Effector memory CD8-positive, alpha-beta T cell (primary cell): ENCODE results near the gene NACC2.

Experiments
- ATAC-seq: fragments of 150-1000 bp; cut with Tn5 transposase; replicated peaks from 2 replicates; pipeline ENCODE4 v1.10.0; 2021; ENCODE audit warnings: mild to moderate bottlenecking, moderate library complexity
- DNase-seq, 3 experiments: peaks; one replicate each; pipeline ENCODE4 v3.0.0; 2021
- H3K27ac Mint-ChIP-seq, 2 donors: one replicate each; pipeline ENCODE4 v1.8.0; 2022; ENCODE audit warnings: mild to moderate bottlenecking in 2 of 2, mixed read lengths in 2 of 2, moderate library complexity in 2 of 2
- H3K27me3 Mint-ChIP-seq, 2 donors: one replicate each; pipeline ENCODE4 v1.8.0; 2022; ENCODE audit warnings: mixed read lengths in 2 of 2
- H3K36me3 Mint-ChIP-seq: one replicate; pipeline ENCODE4 v1.8.0; 2022; ENCODE audit warnings: mild to moderate bottlenecking, moderate library complexity, mixed read lengths; ENCODE audit not compliant: insufficient read depth
- H3K4me1 Mint-ChIP-seq, 2 donors: one replicate each; pipeline ENCODE4 v1.8.0; 2022; ENCODE audit warnings: low read depth in 2 of 2, mixed read lengths in 2 of 2
- H3K4me3 Mint-ChIP-seq, 2 donors: one replicate each; pipeline ENCODE4 v1.8.0; 2022; ENCODE audit warnings: mild to moderate bottlenecking in 2 of 2, mixed read lengths in 2 of 2, moderate library complexity in 2 of 2
- H3K9me3 Mint-ChIP-seq, 2 donors: one replicate each; pipeline ENCODE4 v1.8.0; 2022; ENCODE audit warnings: mixed read lengths in 2 of 2

The NACC2 gene

GRCh38 chr9:136081826-136082495 is 13.1 kb downstream of the NACC2 start:
- peaks cover 30 to 32% of the 10 kb centered on the region in 2 donors for H3K4me1 Mint-ChIP-seq
- peak overlapping the region in 1 of 2 donors; percentile 56 for H3K27ac Mint-ChIP-seq

GRCh38 chr9:136081113-136081825 is 13.8 kb downstream of the NACC2 start:
- Mint-ChIP-seq H3K4me1 (peaks cover 29 to 34% of the 10 kb centered on the region in 2 donors), H3K36me3 (peaks cover 10% of the 10 kb centered on the region), H3K4me3 (no peak overlapping the region), H3K27ac (no peak overlapping the region), H3K9me3 (no peaks in the 10 kb centered on the region), H3K27me3 (no peaks in the 10 kb centered on the region)
- no peak for DNase-seq
- ATAC-seq = no peak

More at GRCh38 chr9:136081826-136082495, 13.1 kb downstream of the NACC2 start:
- DNase-seq (no peak), ATAC-seq (no peak)
- H3K36me3 Mint-ChIP-seq = peaks cover 14% of the 10 kb centered on the region
- H3K27me3 Mint-ChIP-seq = no peaks in the 10 kb centered on the region
- no peak overlapping the region for H3K4me3 Mint-ChIP-seq
- H3K9me3 Mint-ChIP-seq = no peaks in the 10 kb centered on the region

- Mint-ChIP-seq H3K4me1 (peaks cover 35 to 39% of the 10 kb centered on the region in 2 donors), H3K27me3 (no peaks in the 10 kb centered on the region), H3K27ac (peak overlapping the region in 1 of 2 donors; percentile 81), H3K36me3 (peaks cover 10% of the 10 kb centered on the region), H3K9me3 (no peaks in the 10 kb centered on the region), H3K4me3 (no peak overlapping the region)
- no peak for ATAC-seq
- DNase-seq = no peak
These were observed 14.4 kb downstream of the NACC2 start for GRCh38 chr9:136080716-136081112.

GRCh38 chr9:136079916-136080246 is 15.2 kb downstream of the NACC2 start:
- Mint-ChIP-seq H3K4me1 (peaks cover 38 to 41% of the 10 kb centered on the region in 2 donors), H3K27me3 (no peaks in the 10 kb centered on the region), H3K36me3 (peaks cover 10% of the 10 kb centered on the region), H3K27ac (peak overlapping the region in 1 of 2 donors; percentile 81), H3K9me3 (no peaks in the 10 kb centered on the region), H3K4me3 (no peak overlapping the region)
- ATAC-seq (no peak), DNase-seq (no peak)

- Mint-ChIP-seq H3K9me3 (no peaks in the 10 kb centered on the region), H3K4me3 (no peak overlapping the region), H3K36me3 (peaks cover 10% of the 10 kb centered on the region), H3K27me3 (no peaks in the 10 kb centered on the region), H3K27ac (peak overlapping the region; percentile 73 to 78), H3K4me1 (peaks cover 33 to 37% of the 10 kb centered on the region in 2 donors)
- ATAC-seq (no peak), DNase-seq (no peak)
These were observed 15.7 kb downstream of the NACC2 start for GRCh38 chr9:136079211-136079915.

- H3K4me1 Mint-ChIP-seq = peaks cover 31 to 34% of the 10 kb centered on the region in 2 donors
- ATAC-seq = no peak
- H3K27ac Mint-ChIP-seq = peak overlapping the region; percentile 73 to 78
These were observed 16.5 kb downstream of the NACC2 start for GRCh38 chr9:136078498-136079011.

GRCh38 chr9:136078024-136078423 is 17.1 kb downstream of the NACC2 start:
- H3K4me3 Mint-ChIP-seq = no peak overlapping the region
- H3K27ac Mint-ChIP-seq = no peak overlapping the region
- H3K36me3 Mint-ChIP-seq = peaks cover 9% of the 10 kb centered on the region
- no peak for ATAC-seq
- H3K4me1 Mint-ChIP-seq = peaks cover 29 to 31% of the 10 kb centered on the region in 2 donors
- DNase-seq = no peak
- no peaks in the 10 kb centered on the region for H3K27me3 Mint-ChIP-seq
- H3K9me3 Mint-ChIP-seq = no peaks in the 10 kb centered on the region

More at GRCh38 chr9:136078498-136079011, 16.5 kb downstream of the NACC2 start:
- Mint-ChIP-seq H3K4me3 (no peak overlapping the region), H3K36me3 (peaks cover 8% of the 10 kb centered on the region), H3K27me3 (no peaks in the 10 kb centered on the region), H3K9me3 (no peaks in the 10 kb centered on the region)
- DNase-seq = no peak

- peaks cover 25 to 26% of the 10 kb centered on the region in 2 donors for H3K4me1 Mint-ChIP-seq
- H3K27ac Mint-ChIP-seq = no peak overlapping the region
These were observed 17.6 kb downstream of the NACC2 start for GRCh38 chr9:136077491-136077890.

GRCh38 chr9:136075881-136076678 is 19.0 kb downstream of the NACC2 start:
- DNase-seq = no peak
- ATAC-seq = peak; percentile 27
- Mint-ChIP-seq H3K9me3 (no peaks in the 10 kb centered on the region), H3K4me3 (peak overlapping the region in 1 of 2 donors; percentile 9), H3K27me3 (no peaks in the 10 kb centered on the region), H3K4me1 (peaks cover 25 to 30% of the 10 kb centered on the region in 2 donors), H3K27ac (peak overlapping the region; percentile 13 to 71), H3K36me3 (peaks cover 9% of the 10 kb centered on the region)

More at GRCh38 chr9:136077491-136077890, 17.6 kb downstream of the NACC2 start:
- Mint-ChIP-seq H3K27me3 (no peaks in the 10 kb centered on the region), H3K36me3 (peaks cover 9% of the 10 kb centered on the region), H3K9me3 (no peaks in the 10 kb centered on the region), H3K4me3 (no peak overlapping the region)
- no peak for ATAC-seq
- no peak for DNase-seq

- peaks cover 22 to 33% of the 10 kb centered on the region in 2 donors for H3K4me1 Mint-ChIP-seq
- H3K36me3 Mint-ChIP-seq = peaks cover 13% of the 10 kb centered on the region
- no peaks in the 10 kb centered on the region for H3K27me3 Mint-ChIP-seq
- ATAC-seq = no peak
- peak overlapping the region in 1 of 2 donors; percentile 13 for H3K27ac Mint-ChIP-seq
- DNase-seq = no peak
- H3K4me3 Mint-ChIP-seq = no peak overlapping the region
- no peaks in the 10 kb centered on the region for H3K9me3 Mint-ChIP-seq
These were observed 19.8 kb downstream of the NACC2 start for GRCh38 chr9:136075134-136075841.

GRCh38 chr9:136074706-136075105 is 20.4 kb downstream of the NACC2 start:
- Mint-ChIP-seq H3K4me1 (peaks cover 22 to 34% of the 10 kb centered on the region in 2 donors), H3K4me3 (no peak overlapping the region), H3K9me3 (no peaks in the 10 kb centered on the region), H3K27ac (no peak overlapping the region), H3K36me3 (peaks cover 13% of the 10 kb centered on the region), H3K27me3 (no peaks in the 10 kb centered on the region)
- DNase-seq (no peak), ATAC-seq (no peak)

- peaks cover 18% of the 10 kb centered on the region for H3K36me3 Mint-ChIP-seq
- no peaks in the 10 kb centered on the region for H3K27me3 Mint-ChIP-seq
- no peaks in the 10 kb centered on the region for H3K9me3 Mint-ChIP-seq
- peak overlapping the region in 1 of 2 donors; percentile 3 for H3K4me3 Mint-ChIP-seq
- ATAC-seq = no peak
- H3K4me1 Mint-ChIP-seq = peaks cover 8 to 10% of the 10 kb centered on the region in 2 donors
- H3K27ac Mint-ChIP-seq = peak overlapping the region; percentile 15 to 22
- no peak for DNase-seq
These were observed 32.2 kb downstream of the NACC2 start for GRCh38 chr9:136062657-136063439.
